OCI-LY7 (cell line): ENCODE measurements around the gene LY9. TPM values are rescaled to one million over a fixed set of nuclear protein-coding genes. Genes with fewer than 3 reads are reported as not detected.

Experiments used
- BruUV-seq: library from RNA; stranded (reverse); fragments of 400-500 nt; replicated peaks from 2 replicates; lab custom pipeline; 2021; lab: Mats Ljungman, UMichigan
- CTCF ChIA-PET: fragments of 300-600 bp; sonication (Branson Sonifier 250); formaldehyde crosslinking; loops from one replicate; lab custom pipeline; 2022; ENCODE audit warnings: antibody characterized with exemption; ENCODE audit not compliant: unreplicated experiment; lab: Charles Lee
- POLR2A ChIA-PET: fragments of 300-600 bp; sonication (Branson Sonifier 250); formaldehyde crosslinking; loops from one replicate; lab custom pipeline; 2022; ENCODE audit warnings: antibody characterized with exemption; lab: Charles Lee
- DNase-seq: peaks from one replicate; pipeline ENCODE4 v3.0.0-alpha.2; 2015; ENCODE audit warnings: low spot score
- H2AFZ ChIP-seq: fragments of 200-600 bp; sonication (generic), shearing (Covaris generic); 2 replicates; pipeline ENCODE4 v1.6.1; 2014; ENCODE audit warnings: mild to moderate bottlenecking, antibody characterized with exemption, low read length, moderate library complexity
- H3K27ac ChIP-seq: fragments of 200-600 bp; sonication (generic); 2 replicates; pipeline ENCODE4 v1.5.1; 2014; ENCODE audit warnings: mixed run types, low read depth, mild to moderate bottlenecking, moderate library complexity, low read length, inconsistent platforms; ENCODE audit not compliant: poor library complexity, severe bottlenecking
- H3K36me3 ChIP-seq: fragments of 200-600 bp; sonication (generic); 2 replicates; pipeline ENCODE4 v1.6.1; 2014; ENCODE audit warnings: mild to moderate bottlenecking, antibody characterized with exemption, low read length, moderate library complexity, mixed read lengths; ENCODE audit not compliant: insufficient read depth
- H3K4me1 ChIP-seq: fragments of 200-600 bp; sonication (generic); 2 replicates; pipeline ENCODE4 v1.5.1; 2014; ENCODE audit warnings: mild to moderate bottlenecking, low read length; ENCODE audit not compliant: insufficient read depth, poor library complexity, severe bottlenecking
- H3K4me2 ChIP-seq: fragments of 200-600 bp; sonication (generic); 2 replicates; pipeline ENCODE4 v1.6.1; 2014; ENCODE audit warnings: mild to moderate bottlenecking, low read length
- H3K4me3 ChIP-seq: fragments of 200-600 bp; sonication (generic); 2 replicates; pipeline ENCODE4 v1.5.1; 2014; ENCODE audit warnings: mild to moderate bottlenecking, low read depth, low read length; ENCODE audit not compliant: poor library complexity, severe bottlenecking
- H3K79me2 ChIP-seq: fragments of 200-600 bp; sonication (generic); 2 replicates; pipeline ENCODE4 v1.6.1; 2016; ENCODE audit warnings: low read depth, mild to moderate bottlenecking, low read length, moderate library complexity, mixed read lengths; ENCODE audit not compliant: insufficient read depth
- H3K9me2 ChIP-seq: fragments of 200-600 bp; sonication (generic); 2 replicates; pipeline ENCODE4 v1.6.1; 2016; ENCODE audit warnings: mild to moderate bottlenecking, low read length, mixed read lengths; ENCODE audit not compliant: insufficient read depth
- H3K9me3 ChIP-seq: fragments of 200-600 bp; sonication (generic); 2 replicates; pipeline ENCODE4 v1.6.1; 2014; ENCODE audit warnings: mild to moderate bottlenecking, mixed run types, low read length, mixed read lengths
- H4K20me1 ChIP-seq: fragments of 200-600 bp; sonication (generic); 2 replicates; pipeline ENCODE4 v1.6.1; 2014; ENCODE audit warnings: mild to moderate bottlenecking, antibody characterized with exemption, low read length, moderate library complexity, mixed read lengths; ENCODE audit not compliant: insufficient read depth
- CTCF ChIP-seq: fragments of 200-600 bp; sonication (generic); conservative IDR thresholded peaks from 2 replicates; pipeline ENCODE4 v1.5.1; 2014; ENCODE audit warnings: mild to moderate bottlenecking, antibody characterized with exemption, low read length, moderate library complexity, mixed read lengths
- EZH2phosphoT487 ChIP-seq: fragments of 200-600 bp; sonication (generic); IDR thresholded peaks from 2 replicates; pipeline ENCODE4 v1.6.1; 2018; ENCODE audit warnings: low read depth, borderline replicate concordance, mild to moderate bottlenecking, mixed run types, antibody characterized with exemption, low read length, moderate library complexity, mixed read lengths
- intact Hi-C: fragments of 100-400 bp; cut with micrococcal nuclease; formaldehyde crosslinking; loops from one replicate; pipeline ENCODE4 v1.10.0; 2022; ENCODE audit not compliant: unreplicated experiment
- total RNA-seq, 2 experiments: library from RNA; depleted of rRNA in 1 of 2; stranded (reverse); fragments of >200 nt in 1 of 2; shearing (Covaris generic) in 1 of 2; gene quantifications; 2 replicates each; pipeline ENCODE4 v1.2.3, GENCODE V29; 2014 to 2022

Gene LY9
- total RNA-seq, 2 experiments from 2014 or later, result 28.4 to 40.2 TPM

- no peaks in the 10 kb centered on the region for H3K4me1 ChIP-seq
- H3K9me2 ChIP-seq, result no peaks in the 10 kb centered on the region
- H2AFZ ChIP-seq, result no peak overlapping the region
- ChIA-PET CTCF (interaction anchor here (1.1 kb wide), 1 partner anchor 16 kb away, joined by 4 read pairs; no protein-coding TSS in a partner anchor), POLR2A (interaction anchor here (0.6 kb wide), 1 partner anchor 202 kb away, joined by 4 read pairs; no protein-coding TSS in a partner anchor)
- no peak for DNase-seq
- no peak overlapping the region for H3K27ac ChIP-seq
- TF ChIP-seq EZH2phosphoT487 (no peak), CTCF (no peak)
- intact Hi-C loops, result no loop called here
- no peaks in the 10 kb centered on the region for H3K36me3 ChIP-seq
- no peaks in the 10 kb centered on the region for H4K20me1 ChIP-seq
- H3K79me2 ChIP-seq, result no peaks in the 10 kb centered on the region
- no TSS peak for BruUV-seq
- H3K4me3 ChIP-seq, result no peak overlapping the region
- no peaks in the 10 kb centered on the region for H3K9me3 ChIP-seq
- H3K4me2 ChIP-seq, result no peak overlapping the region
These were observed 57.8 kb downstream of the LY9 start for GRCh38 chr1:160853754-160854153.

- no peak overlapping the region for H2AFZ ChIP-seq
- POLR2A ChIA-PET, result interaction anchor here (0.6 kb wide), 2 partner anchors 20 to 100 kb away, joined by 3 read pairs; no protein-coding TSS in a partner anchor
- intact Hi-C loops, result no loop called here
These were observed 59.4 kb downstream of the LY9 start for GRCh38 chr1:160855181-160855981.

More at GRCh38 chr1:160855181-160855981, 59.4 kb downstream of the LY9 start:
- no peak overlapping the region for H3K27ac ChIP-seq
- no TSS peak for BruUV-seq
- no peaks in the 10 kb centered on the region for H3K79me2 ChIP-seq
- no peaks in the 10 kb centered on the region for H3K9me3 ChIP-seq
- no peak for DNase-seq
- H3K4me1 ChIP-seq, result no peaks in the 10 kb centered on the region
- no peaks in the 10 kb centered on the region for H3K9me2 ChIP-seq
- no peaks in the 10 kb centered on the region for H3K36me3 ChIP-seq
- no peak overlapping the region for H3K4me3 ChIP-seq
- no peaks in the 10 kb centered on the region for H4K20me1 ChIP-seq
- TF ChIP-seq CTCF, result no peak
- no peak for TF ChIP-seq EZH2phosphoT487
- H3K4me2 ChIP-seq, result no peak overlapping the region
- CTCF ChIA-PET, result interaction anchor here (0.9 kb wide), 1 partner anchor 18 kb away, joined by 3 read pairs; no protein-coding TSS in a partner anchor
